IPS-20b (cell line): ENCODE results near the gene KRT83.

Source experiments
- H3K27ac ChIP-seq: one replicate; pipeline ENCODE4 v1.5.1; 2013; ENCODE audit warnings: low read length
- H3K27me3 ChIP-seq: 2 replicates; pipeline ENCODE4 v1.6.1; 2013; ENCODE audit warnings: mild to moderate bottlenecking, low read length, inconsistent platforms; ENCODE audit not compliant: insufficient read depth
- H3K36me3 ChIP-seq: 2 replicates; pipeline ENCODE4 v1.6.1; 2013; ENCODE audit warnings: low read depth, mild to moderate bottlenecking, inconsistent platforms, low read length, moderate library complexity; ENCODE audit not compliant: insufficient read depth
- H3K4me1 ChIP-seq: 2 replicates; pipeline ENCODE4 v1.6.1; 2013; ENCODE audit warnings: mild to moderate bottlenecking, control low read depth, inconsistent platforms, low read length, moderate library complexity; ENCODE audit not compliant: insufficient read depth
- H3K4me3 ChIP-seq: 2 replicates; pipeline ENCODE4 v1.5.1; 2013; ENCODE audit warnings: mild to moderate bottlenecking, low read length, inconsistent platforms
- H3K9ac ChIP-seq: 2 replicates; pipeline ENCODE4 v1.6.1; 2013; ENCODE audit warnings: low read depth, mild to moderate bottlenecking, inconsistent platforms, low read length, moderate library complexity
- H3K9me3 ChIP-seq: 2 replicates; pipeline ENCODE4 v1.6.1; 2013; ENCODE audit warnings: mild to moderate bottlenecking, low read depth, low read length, inconsistent platforms; ENCODE audit not compliant: insufficient read depth

Gene KRT83

DNA sequence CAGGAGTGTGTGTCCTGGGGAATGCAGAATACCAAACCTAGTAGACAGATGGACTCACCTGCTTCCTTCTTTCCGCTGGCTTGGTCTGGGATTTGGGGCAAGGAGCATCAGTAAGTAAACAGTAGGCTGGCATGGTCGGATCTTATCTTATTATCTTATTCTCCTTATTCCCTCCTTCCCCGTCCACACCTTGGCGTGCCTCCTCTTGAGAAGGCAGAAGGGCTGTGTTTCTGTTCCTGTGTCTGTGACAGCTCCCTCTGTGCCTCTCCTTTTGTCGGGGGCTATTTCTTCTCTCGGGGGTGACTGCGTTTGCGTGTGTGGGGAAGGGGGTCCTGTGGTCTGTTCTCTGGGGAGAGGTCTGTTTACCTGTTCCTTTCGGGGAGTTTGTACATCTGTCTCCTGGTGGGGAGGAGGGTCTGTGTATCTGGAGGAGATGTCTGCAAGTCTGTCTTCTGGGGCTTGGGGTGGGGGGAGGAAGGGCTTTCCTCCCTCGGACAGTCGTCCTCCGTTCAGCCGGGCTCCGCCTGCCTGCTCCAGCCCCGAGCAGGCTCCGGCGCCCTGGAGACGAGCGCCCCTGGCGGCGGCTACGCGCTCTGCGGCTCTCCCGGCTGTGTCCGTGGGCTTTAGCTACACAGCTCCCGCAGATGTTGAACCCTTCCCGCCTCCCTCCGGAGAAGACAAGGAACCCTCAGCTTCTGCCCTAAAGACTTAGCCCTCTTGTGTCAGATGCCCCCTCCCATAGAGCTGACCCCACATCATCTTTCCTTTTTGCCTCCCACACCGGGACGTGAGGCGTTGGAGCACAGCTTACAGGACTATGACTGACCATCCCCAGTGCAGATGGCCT is 42.4 kb downstream of the KRT83 start:
- H3K9me3 ChIP-seq = no peaks in the 10 kb centered on the region
- peaks cover 38% of the 10 kb centered on the region for H3K27me3 ChIP-seq
- H3K36me3 ChIP-seq = no peaks in the 10 kb centered on the region
- H3K27ac ChIP-seq = no peak overlapping the region
- H3K4me1 ChIP-seq = no peaks in the 10 kb centered on the region
- peak overlapping the region; percentile 65; the same call in 1 of the 2 replicates for H3K4me3 ChIP-seq
- no peak overlapping the region; the same call in 1 of the 2 replicates for H3K9ac ChIP-seq

DNA sequence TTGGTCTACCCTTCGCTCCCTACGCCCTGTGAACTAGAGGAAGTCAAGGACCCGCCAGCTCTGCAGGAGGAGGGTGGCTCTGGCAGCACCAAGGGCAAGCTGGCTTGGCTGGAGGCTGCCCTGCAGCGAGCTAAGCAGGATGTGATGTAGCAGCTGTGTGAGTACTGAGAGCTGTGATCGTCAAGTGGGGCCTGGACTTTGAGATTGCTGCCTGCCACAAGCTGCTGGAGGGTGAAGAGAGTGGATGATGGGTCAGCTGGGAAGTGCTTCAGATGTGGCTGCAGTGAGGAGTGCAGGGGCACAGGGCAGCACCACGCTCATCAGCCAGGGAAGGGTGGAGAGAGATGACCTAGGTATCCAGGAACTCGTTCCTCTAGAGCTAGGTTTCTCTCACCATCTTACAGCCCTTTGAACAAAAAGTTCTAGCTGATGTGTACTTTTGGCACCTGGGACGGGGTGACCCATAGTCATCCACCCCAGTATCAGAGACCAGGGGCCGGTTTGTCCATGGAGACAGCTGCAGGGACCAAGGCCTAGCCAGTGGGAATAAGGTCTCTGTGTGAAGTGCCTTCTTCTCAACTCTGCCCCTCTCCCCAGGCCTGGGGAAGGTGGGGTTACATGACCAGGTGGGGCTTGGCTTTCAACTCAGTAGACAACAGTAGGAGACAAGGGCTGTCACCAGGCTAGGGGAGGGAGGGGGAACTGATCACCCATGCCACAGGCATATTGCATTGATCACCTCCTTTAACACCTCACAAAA is 43.5 kb downstream of the KRT83 start:
- H3K9me3 ChIP-seq = no peaks in the 10 kb centered on the region
- no peak overlapping the region for H3K9ac ChIP-seq
- no peak overlapping the region for H3K27ac ChIP-seq
- H3K4me1 ChIP-seq = no peaks in the 10 kb centered on the region
- H3K27me3 ChIP-seq = peaks cover 38% of the 10 kb centered on the region
- no peaks in the 10 kb centered on the region for H3K36me3 ChIP-seq
- no peak overlapping the region for H3K4me3 ChIP-seq

DNA sequence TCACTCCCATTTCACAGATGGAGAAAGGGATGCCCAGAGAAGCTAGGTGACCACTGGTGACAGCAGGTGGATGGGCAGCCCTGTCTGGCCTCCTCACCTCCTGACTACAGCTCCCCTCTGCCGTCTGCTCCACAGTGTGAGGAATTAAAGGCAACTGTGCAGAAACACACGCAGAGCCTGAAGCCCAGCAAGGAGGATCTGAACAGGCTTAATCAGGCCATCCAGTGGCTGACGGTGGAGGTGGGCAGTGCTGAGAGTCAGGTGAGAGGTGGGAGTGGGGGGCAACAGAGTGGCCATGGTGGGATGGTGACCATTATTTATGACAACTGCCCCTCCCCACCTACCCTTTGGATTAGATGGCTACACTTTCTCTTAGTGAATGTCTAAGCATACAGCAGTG is 45.5 kb downstream of the KRT83 start:
- H3K4me1 ChIP-seq = no peaks in the 10 kb centered on the region
- no peak overlapping the region for H3K4me3 ChIP-seq
- peaks cover 38% of the 10 kb centered on the region for H3K27me3 ChIP-seq
- no peaks in the 10 kb centered on the region for H3K9me3 ChIP-seq
- H3K27ac ChIP-seq = no peak overlapping the region
- no peak overlapping the region for H3K9ac ChIP-seq
- H3K36me3 ChIP-seq = no peaks in the 10 kb centered on the region

DNA sequence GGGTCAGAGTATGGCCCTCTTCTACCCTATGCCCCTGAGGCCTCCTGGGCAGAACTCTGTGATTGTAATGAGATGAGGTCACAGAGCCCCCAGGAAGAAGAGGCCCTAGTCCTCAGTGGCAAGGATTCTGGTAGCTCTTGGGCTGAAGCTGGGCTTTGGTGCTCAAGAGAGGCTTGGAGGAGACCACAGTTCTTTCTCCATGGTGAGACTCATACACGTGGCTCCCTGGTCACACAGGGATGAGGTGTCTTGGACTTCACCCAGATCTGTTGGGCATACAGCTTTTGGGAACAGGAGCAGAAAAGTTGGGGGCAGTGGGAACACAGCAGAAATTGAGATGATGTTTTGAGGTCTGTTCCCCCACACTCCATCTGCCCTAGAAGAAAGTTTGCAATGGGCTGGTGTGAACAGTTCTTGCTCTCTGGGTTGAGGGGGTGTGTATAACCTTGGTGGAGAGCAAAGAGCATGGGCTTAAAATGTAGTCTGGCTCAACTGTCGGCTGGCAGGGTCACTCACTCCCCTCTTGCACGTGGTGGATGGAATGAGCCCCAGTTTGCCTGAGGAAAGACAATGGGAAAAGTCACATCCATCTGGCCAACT is 46.6 kb downstream of the KRT83 start, which contains the start of gene KRT86:
Gene KRT86, plus strand, starts transcription at position 125 of the 600 bp plus-strand sequence. CDS start 27,272 bp downstream, outside the sequence.
- H3K36me3 ChIP-seq = no peaks in the 10 kb centered on the region
- H3K9me3 ChIP-seq = no peaks in the 10 kb centered on the region
- peaks cover 36% of the 10 kb centered on the region for H3K27me3 ChIP-seq
- H3K9ac ChIP-seq = no peak within 1 kb of the TSS
- no peaks in the 10 kb centered on the region for H3K4me1 ChIP-seq
- no peak within 1 kb of the TSS for H3K27ac ChIP-seq
- H3K4me3 ChIP-seq = no peak within 1 kb of the TSS

DNA sequence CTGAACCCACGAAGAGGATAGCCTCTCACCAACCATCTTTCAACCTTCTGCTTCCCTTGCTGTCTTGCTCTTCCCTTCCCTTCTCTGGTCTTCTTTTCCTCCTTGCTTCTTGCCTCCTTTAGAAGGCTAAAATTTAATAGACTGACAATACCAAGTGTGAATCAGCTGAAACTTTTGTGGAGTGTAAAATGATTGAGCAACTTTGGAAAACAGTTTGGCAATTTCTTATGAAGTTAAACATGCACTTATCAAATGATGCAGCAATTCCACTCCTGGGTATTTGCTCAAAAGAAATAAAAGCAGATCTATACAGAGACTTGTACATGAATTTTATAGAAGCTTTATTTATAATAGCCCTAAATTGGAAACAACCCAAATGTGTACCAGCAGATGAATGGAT is 50.0 kb downstream of the KRT83 start:
- Histone ChIP-seq H3K27me3 (peaks cover 5% of the 10 kb centered on the region; the same call in 1 of the 2 replicates), H3K4me1 (no peaks in the 10 kb centered on the region), H3K4me3 (no peak overlapping the region), H3K27ac (no peak overlapping the region), H3K9ac (no peak overlapping the region), H3K36me3 (no peaks in the 10 kb centered on the region), H3K9me3 (no peaks in the 10 kb centered on the region)

DNA sequence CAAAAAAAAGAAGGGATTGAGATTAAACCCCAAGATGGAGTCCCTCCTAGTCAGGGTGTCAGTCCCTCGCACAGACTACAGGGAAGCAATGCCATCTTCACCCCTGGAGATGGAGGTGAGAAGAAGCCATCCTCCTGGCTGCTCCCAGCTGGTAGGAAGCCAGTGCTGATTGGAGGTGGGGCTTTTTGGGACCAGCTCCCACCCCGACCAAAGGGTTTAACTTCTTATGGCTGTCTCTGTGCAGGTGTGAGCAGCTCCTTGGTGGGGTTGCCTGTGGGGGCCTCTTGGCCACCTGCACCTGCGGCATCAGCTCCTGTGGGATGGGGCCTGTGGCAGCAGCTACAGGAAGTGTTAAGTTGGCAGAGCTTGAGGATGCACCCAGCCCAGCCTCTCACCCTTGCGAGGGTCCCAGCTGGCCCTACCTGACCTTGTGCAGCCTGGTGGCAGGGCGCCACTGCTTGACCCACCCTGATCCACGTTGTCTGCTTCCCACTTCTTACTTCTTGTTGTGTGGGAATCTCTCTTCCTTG is 50.6 kb downstream of the KRT83 start:
- Histone ChIP-seq H3K4me3 (no peak overlapping the region), H3K4me1 (no peaks in the 10 kb centered on the region), H3K27me3 (peaks cover 5% of the 10 kb centered on the region; the same call in 1 of the 2 replicates), H3K27ac (no peak overlapping the region), H3K36me3 (no peaks in the 10 kb centered on the region), H3K9me3 (no peaks in the 10 kb centered on the region), H3K9ac (no peak overlapping the region)

DNA sequence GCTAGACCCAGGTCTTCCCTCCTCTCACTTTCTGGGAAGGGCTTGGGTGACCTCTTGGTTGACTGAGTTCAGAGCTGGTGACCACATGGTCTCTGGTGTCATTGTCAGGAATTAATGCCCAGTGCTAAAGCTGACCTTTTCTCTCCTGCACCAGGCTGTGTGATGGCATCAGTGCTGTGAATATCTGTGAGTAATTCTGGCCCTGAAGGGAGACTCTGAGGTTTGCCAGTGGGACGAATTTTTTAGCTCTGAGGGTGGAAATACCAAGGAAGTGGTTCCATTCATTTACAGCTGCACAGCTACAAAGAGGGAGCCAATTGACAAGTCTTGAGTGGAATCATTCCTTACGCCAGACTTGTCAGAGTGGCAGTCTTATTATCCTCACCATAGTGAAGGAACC is 53.0 kb downstream of the KRT83 start:
- no peaks in the 10 kb centered on the region for H3K4me1 ChIP-seq
- H3K9ac ChIP-seq = no peak overlapping the region
- H3K4me3 ChIP-seq = no peak overlapping the region
- no peaks in the 10 kb centered on the region for H3K36me3 ChIP-seq
- no peak overlapping the region for H3K27ac ChIP-seq
- no peaks in the 10 kb centered on the region for H3K9me3 ChIP-seq
- H3K27me3 ChIP-seq = no peaks in the 10 kb centered on the region

DNA sequence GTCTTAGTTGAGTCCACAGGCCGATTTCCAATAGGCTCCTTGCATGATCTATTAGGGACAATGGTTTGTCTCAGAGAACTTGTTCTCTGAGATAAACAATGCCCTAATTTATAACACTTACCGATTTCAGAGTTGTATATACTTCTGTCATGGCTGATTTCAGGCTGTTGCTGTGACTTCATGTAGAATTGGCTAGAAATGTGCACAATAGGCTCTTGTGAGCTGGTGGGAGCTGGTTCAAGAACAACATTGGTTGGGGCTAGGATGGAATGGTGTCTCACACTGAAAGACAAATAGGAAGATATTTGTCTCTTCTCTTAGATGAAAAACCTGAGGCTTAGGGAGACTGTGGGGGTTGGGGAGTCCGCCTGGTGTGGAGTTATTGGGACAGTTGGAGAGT is 53.5 kb downstream of the KRT83 start:
- Histone ChIP-seq H3K9me3 (no peaks in the 10 kb centered on the region; the same call in 1 of the 2 replicates), H3K4me1 (no peaks in the 10 kb centered on the region), H3K4me3 (no peak overlapping the region), H3K36me3 (no peaks in the 10 kb centered on the region), H3K27ac (no peak overlapping the region), H3K9ac (no peak overlapping the region), H3K27me3 (no peaks in the 10 kb centered on the region)

DNA sequence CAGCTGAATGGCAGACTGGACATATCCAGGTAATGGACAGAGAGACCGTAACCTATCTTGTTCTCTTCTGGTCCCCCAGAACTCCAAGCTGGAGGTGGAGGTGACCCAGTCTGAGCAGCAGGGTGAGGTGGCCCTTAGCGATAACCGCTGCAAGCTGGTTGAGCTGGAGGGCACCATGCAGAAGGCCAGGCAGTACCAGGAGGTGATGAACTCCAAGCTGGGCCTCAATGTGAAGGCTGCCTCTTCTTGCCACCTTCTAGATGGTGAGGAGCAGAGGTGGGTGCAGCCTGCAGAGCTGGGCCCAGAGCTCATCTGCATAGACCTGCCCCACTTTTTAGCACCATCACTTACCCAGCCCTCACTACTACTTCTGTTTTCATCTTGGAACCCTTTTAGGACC is 53.9 kb downstream of the KRT83 start:
- Histone ChIP-seq H3K9ac (no peak overlapping the region), H3K4me3 (no peak overlapping the region), H3K27me3 (no peaks in the 10 kb centered on the region), H3K27ac (no peak overlapping the region), H3K4me1 (no peaks in the 10 kb centered on the region), H3K36me3 (no peaks in the 10 kb centered on the region), H3K9me3 (no peaks in the 10 kb centered on the region; the same call in 1 of the 2 replicates)

DNA sequence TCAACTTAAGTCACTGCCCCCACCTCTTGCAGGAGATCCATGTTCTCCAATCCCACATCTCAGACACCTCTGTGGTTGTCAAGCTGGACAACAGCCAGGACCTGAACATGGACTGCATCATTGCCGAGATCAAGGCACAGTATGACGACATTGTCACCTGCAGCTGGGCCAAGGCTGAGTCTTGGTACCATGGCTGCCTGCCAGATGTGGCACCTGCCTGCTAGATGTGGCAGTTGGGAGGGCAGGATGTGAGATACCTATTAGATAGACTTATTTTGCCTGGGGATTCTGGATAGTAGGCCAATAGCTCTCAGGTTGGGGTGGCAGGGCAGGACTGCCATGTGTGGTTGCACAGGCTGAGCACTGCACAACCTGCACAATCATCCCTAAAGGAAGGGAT is 54.7 kb downstream of the KRT83 start:
- Histone ChIP-seq H3K36me3 (no peaks in the 10 kb centered on the region), H3K9me3 (no peaks in the 10 kb centered on the region; the same call in 1 of the 2 replicates), H3K27ac (no peak overlapping the region), H3K4me1 (no peaks in the 10 kb centered on the region), H3K9ac (no peak overlapping the region), H3K27me3 (peaks cover 4% of the 10 kb centered on the region; the same call in 1 of the 2 replicates), H3K4me3 (no peak overlapping the region)

DNA sequence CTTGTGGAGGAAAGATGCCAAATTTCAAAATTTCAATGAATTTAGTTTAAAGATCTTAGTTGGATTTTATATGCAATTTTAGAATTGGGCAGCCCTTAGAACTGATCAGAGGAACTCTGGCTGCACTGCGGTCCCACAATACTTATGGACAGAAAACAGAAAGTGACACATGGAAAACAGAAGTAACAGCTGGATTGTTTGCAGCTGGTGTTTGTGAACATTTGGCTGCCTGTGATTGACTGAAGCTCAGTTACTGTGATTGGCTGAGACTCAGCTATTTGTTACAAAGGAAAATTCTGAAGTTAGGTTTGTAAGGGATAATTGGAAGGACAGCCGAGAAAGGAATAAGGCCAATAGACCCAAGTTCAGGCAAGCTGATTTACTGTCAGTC is 56.8 kb downstream of the KRT83 start:
- Histone ChIP-seq H3K36me3 (no peaks in the 10 kb centered on the region), H3K9me3 (no peaks in the 10 kb centered on the region; the same call in 1 of the 2 replicates), H3K4me3 (no peak overlapping the region), H3K9ac (no peak overlapping the region), H3K27me3 (peaks cover 25% of the 10 kb centered on the region), H3K4me1 (no peaks in the 10 kb centered on the region), H3K27ac (no peak overlapping the region)
